HTR-8/SVneo (cell line): ENCODE measurements around the gene BAHD1.

Source experiments
- DNase-seq: peaks from one replicate; pipeline ENCODE4 v3.0.0; 2011; ENCODE audit warnings: low spot score, mixed read lengths; ENCODE audit not compliant: insufficient read length
- FAIRE-seq: peaks from 2 replicates; lab custom pipeline; 2011; peaks lifted over from hg19 to GRCh38; lab: Jason Lieb, UNC

The BAHD1 gene

GRCh38 chr15:40421246-40422157, 19.3 kb upstream of the BAHD1 start:
- DNase-seq (peak; percentile 74), FAIRE-seq (no peak)

GRCh38 chr15:40424483-40425115, 16.2 kb upstream of the BAHD1 start:
- no peak for FAIRE-seq

GRCh38 chr15:40425681-40426080, 15.1 kb upstream of the BAHD1 start:
- no peak for FAIRE-seq
- DNase-seq: no peak

More at GRCh38 chr15:40424483-40425115, 16.2 kb upstream of the BAHD1 start:
- no peak for DNase-seq

DNA sequence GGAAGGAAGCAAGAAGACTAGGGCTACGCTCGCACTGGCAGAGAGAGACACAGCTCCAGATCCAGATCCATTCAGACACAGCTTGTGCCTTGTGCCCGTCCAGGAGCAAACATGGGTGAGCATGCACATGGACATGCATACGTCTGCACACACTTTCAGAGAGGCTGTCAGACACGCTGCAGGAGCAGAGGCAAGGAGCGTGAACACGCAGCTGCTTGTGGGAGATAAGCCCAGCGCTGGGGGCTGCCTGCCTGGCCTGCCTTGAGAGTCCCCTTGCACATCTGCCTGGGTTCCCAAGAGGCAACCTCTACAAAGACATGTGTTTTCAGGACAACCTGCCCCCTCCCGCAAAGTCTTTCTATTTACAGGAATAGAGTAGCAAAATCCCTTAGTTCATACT, 13.6 kb upstream of the BAHD1 start:
- FAIRE-seq (no peak), DNase-seq (no peak)

DNA sequence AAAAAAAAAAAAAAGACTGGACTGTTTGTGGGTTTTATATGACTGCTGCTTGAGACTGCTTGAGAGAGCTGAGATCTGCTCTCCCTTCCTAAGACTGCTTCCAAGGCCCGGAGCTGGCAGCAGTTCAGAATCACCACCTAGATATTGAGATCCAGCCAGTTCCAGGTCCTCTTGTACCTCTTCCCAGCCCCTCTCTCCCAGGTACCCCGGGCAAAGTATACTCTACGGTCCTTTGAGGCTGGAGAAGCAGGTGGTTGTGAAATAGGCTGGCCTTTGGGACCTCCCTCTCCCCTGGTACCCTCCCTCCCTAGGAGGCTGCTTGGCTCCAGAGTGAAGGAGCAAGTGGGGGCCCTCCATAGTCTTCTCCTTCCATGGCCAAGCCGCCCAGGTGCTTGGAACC, 12.6 kb upstream of the BAHD1 start:
- DNase-seq (no peak), FAIRE-seq (no peak)

GRCh38 chr15:40429068-40429710, 11.6 kb upstream of the BAHD1 start:
- DNase-seq (no peak), FAIRE-seq (no peak)

DNA sequence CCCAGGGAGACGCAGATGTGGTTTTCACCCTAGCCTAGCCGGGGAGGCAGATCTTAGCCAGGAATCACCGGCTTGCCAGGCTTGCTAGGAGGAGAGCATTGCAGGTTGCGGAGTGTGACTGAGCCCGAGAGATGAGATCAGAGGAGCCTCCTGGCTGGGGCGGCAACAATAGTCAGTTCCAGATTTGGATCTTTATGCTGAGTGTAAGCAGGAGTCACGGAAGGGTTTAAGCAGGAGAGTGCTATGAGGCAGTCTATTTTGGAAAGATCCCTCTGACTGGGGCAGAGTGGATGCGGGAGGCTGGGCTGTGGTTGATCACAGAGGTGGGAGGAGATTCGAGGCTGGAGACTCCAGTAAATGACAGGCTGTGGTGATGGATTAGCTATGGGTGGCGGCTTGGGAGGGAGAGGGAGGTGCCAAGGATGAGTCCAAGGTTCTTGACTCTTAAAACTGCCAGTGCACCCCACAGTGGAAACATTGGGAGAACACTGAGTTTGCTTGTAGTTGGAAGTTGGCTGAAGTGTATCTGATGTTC, 10.4 kb upstream of the BAHD1 start:
- DNase-seq: no peak
- FAIRE-seq: no peak

DNA sequence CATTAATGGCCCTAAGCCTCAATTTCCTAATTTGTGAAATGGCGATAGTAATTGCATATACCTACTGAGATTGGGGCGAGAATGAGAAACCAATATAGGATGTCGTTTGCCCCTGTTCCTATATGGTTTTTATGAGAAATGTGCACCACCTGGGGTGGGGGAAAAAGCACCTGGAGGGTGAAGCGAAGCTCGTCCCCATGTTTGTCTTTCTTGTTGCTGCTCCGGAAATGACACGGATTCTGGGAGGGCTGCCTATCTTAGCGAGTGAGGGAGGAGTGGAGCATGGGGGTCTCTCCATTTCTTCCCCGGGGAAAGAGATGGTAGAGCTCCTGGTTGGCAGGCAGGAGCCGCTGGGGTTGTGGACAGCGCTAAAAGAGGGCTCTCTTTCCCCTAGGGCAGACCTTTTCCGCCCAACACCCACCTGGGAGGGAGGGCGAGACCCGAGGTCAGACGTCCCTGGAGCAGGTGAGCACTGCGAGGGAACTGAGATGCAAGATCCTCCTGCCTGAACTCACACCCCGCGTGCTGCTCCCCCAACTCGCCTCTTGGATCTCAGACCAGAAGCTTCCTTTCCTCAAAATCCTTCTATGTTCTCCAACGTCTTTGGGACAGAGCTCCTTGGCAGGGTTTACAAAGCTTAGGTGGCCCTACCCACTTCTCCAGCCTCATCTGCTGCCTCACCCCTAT, 5.6 kb upstream of the BAHD1 start:
- FAIRE-seq (no peak), DNase-seq (no peak)

DNA sequence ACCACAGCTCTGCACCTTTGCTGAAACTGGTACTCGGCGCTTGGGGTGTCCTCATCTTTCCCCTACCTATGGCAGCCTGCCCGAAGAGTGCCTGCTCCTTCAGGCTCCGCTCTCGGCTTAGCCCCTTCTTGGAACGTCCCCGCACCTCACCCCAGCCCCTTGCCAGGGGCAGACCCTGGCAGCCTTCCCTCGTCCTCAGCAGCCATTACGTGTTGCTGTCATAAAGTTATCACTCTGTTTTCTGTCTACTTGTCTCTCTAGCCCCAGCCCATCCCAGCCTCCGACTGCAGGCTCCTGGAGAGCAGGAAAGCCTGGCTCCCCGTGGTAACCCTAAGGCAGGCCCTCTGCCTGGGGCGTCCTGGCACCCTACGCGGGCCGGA, 5.1 kb upstream of the BAHD1 start:
- FAIRE-seq: no peak

DNA sequence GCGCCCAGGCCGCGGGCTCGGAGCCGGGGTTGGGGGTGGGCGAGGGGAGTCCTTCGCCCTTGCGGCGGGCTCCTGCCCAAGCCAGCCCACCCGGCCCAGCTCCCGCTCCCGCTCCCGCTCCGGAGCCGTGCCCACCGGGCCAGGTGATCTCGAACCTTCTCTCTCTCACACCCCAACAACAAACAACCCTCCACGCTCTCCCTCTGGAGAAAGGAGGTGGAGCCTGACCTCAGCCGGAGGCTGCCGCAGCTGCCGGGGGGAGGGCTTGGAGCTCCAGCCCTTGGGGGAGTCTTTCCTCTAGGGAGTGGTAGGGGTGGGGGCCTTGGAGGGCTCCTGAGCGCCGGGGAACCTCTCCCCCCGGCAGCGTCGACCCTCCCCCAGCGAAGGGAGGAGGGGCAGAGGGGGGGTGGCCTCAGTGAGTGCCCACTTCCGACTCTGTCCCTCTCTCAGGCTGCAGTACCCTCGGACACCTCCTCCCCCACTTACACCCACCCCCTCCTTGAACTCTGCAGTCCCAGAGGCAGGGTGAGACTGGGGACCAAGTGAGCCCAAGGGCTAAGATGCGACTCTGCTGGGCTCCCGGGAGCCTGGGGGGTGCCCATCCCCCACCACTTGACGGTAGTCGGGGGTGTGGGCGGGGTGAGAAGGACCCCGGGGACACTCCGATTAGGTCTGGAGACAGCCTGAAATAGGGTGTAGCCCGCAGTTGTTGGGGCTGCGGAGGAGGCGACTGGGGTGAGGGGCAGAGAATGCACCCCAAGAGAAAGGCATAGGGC, 4.4 kb upstream of the BAHD1 start:
- no peak for FAIRE-seq
- no peak for DNase-seq

More for the DNA sequence above, 5.1 kb upstream of the BAHD1 start:
- no peak for DNase-seq

DNA sequence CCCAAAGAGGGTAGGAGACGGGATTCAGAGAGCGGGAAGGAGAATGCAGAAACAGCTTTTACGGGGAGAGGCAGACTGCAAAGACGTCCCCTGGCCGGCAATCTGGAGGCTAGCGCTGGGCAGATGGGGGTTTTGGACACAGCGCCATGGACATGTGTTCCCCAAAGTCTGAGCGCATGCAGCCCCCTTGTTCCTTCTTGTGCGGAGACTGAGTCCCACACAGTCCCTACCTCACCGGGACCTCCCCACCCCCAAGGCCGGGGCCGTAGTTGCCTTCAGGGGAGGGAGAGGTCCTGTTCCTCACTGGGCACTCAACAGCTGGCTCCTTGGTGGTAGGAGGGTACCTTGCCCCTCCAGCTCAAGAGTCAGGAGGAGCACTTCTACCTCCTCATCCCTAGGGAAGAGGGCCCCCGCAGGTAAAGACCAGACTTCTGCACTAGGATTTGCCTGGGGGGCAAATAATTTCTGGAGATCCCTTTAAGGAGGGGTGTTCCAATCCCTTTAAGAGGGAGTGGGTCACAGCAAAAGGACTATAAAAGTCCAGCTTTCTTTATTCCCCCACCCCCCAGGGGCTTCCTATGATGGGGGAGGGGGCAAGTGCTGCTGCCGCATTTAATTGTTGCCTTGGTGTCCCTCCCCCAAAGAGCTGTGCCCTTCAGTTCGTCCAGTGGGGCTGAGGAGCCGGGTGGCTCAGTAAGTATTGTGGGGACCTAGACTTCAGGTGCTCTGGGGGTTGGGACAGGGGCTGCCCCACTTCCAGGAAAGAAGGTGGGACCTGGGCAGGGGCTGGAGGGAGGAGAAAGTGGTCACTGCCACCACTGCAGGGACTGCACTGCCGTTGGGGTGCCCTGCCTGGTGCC, 3.6 kb upstream of the BAHD1 start:
- DNase-seq (no peak), FAIRE-seq (no peak)

DNA sequence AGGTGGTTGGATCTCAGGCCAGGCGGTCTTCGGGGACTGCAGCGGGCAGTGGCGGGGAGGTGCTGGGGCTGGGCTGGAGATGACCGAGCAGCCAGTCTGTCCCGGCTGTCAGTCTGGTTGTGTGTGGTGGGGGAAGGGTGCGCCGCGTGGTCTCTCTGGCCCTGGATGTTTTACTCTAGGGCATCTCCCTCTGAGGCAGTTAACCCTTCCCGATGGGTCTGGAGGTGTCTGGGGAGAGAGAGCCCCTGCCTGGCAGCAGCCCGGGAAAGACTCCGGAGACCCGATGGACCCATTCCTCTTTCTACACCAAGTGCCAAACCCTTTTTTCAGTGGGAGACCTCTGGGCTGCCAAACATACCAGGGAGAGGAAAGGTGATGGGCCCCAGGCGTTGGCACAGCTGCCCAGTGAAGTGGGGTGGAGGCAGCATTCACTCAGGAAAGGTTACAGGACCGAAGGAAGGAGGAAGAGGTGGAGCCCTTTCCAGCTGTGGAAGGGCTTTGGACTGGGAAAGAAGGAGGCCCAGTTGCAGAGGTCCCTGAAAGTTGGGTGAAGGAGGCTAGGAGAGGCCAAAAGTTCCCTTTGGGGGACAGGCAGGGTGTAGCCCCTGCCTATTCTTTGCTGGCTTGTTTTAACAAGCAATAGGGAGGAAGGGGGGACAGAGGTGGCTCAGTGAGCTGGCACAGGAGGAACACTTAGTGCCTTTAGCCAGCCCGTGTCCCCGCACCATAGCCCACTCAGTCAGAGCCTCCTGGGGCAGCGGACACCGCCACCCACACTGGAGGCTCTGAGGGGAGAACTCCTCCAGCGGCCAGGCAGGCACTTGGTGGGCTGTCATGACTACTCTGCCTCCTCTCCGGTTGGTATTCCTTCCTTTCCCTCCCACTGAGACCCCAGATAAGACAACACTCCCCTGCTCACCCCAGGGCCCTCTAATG, 2.7 kb upstream of the BAHD1 start:
- FAIRE-seq (no peak), DNase-seq (no peak)

DNA sequence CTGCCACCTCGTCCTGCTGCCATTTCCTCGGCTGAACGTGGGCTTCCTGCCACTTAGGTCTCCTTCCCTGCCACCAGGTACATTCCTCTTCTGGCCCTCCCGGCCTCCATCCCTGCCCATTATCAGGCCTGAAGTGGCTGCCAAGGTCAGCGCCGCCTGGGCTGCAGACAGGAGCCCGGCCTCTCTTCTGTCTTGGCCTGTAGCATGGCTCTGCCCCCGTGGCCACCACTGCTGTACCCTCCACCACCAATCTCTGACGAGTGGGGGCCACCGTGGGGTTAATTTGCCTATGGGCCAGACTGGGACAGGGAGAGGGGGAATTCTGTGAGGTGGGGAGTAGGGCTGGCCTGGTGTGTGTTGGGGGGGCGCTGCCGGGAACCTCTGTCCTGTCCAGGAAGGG, 2.0 kb upstream of the BAHD1 start:
- FAIRE-seq (no peak), DNase-seq (no peak)

DNA sequence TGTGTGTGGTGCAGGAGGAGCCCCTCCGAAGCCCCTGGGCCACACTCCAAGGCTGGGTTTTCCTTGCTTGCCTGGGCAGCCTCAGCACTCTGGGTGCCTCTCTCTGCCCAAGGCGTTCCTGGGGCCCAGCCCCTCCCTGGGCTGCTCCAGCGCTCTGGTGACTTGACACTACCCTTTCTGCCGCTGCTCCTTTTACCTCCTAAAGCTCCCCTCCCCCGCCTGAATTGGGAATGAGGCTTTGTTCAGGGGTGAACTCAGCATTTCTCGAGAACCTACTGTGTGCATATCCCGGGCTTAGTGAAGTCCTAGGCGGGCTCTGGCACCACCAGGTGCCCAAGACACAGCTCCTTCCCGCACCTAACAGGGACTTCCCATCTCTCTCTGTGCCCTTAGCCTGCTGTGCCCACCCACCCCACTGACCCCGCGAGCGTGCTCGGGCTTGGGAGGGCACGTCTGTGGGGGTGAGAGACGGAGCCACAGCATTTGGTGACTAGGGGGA, 1.2 kb upstream of the BAHD1 start:
- FAIRE-seq (no peak), DNase-seq (no peak)

DNA sequence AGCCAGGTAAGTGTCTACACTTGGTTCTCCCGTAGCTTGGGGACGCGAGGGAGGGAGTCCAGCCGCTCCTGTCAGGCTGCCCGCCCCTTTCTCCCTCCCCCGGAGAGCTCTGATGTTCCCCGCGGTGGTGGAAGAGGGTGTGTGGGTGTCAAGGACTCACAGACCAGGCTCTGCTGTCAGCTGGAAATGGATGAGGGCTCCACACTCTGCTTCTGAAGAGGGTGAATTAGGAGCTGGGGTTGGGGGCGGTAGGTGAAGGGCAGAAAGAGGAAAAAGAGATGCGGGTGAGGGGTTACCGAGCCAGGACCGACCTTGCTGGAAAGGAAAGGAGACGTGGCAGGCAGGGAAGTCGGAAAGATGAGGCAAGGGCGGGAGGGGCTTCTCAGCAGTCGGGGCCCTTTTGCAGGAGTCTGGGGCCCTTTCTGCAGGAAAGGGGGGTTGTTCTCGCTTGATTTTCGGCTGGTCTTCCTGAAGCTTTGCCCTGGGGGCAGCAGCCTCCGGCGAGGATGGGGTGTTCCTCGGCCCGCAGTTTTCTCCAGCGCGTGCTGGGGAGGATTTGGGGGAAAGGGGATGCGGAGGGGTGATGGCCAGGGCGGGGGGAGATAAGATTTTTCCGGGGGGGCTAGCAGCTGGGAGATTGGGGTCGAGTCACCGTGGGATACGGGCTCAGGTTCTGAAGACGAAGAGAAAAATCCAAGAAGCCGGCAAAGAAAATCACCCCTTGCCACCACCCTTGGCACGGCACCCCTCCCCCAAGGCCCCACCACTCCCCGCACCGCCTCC, 602 bp upstream of the BAHD1 start:
- DNase-seq (no peak), FAIRE-seq (no peak)

GRCh38 chr15:40441565-40442531, 1.1 kb downstream of the BAHD1 start:
- DNase-seq: no peak
- FAIRE-seq: no peak
